Suppressor macrophage (primary cell): ENCODE results near the gene MEN1.

ENCODE experiments used
- DNase-seq, 4 experiments: peaks; one replicate each; pipeline ENCODE4 v3.0.0-alpha.2; 2020 to 2022

MEN1 gene

GRCh38 chr11:64778473-64779298 lies 31.7 kb downstream of the MEN1 start, which contains the start of gene SF1:
SF1 (minus strand) TSS chr11:64778542; CDS start chr11:64778392, 150 bp downstream.
- peak; percentile 99 to 100 (median 100) for DNase-seq

- no peak for DNase-seq
Measured at GRCh38 chr11:64778223-64778472, 32.2 kb downstream of the MEN1 start.

- DNase-seq = peak; percentile 91 to 97 (median 94)
Measured at GRCh38 chr11:64777449-64778222, 32.7 kb downstream of the MEN1 start.

- DNase-seq = no peak
Measured at GRCh38 chr11:64776875-64777274, 33.5 kb downstream of the MEN1 start.

- DNase-seq = no peak
Measured at GRCh38 chr11:64776425-64776824, 33.9 kb downstream of the MEN1 start.

GRCh38 chr11:64774144-64774543 lies 36.2 kb downstream of the MEN1 start:
- no peak for DNase-seq

GRCh38 chr11:64772303-64773018 lies 37.9 kb downstream of the MEN1 start:
- peak; percentile 27 to 74 (median 58) for DNase-seq

- peak; percentile 39 to 57 (median 50) for DNase-seq
Measured at GRCh38 chr11:64771861-64772260, 38.5 kb downstream of the MEN1 start.

- DNase-seq = no peak
Measured at GRCh38 chr11:64770120-64770519, 40.2 kb downstream of the MEN1 start.

GRCh38 chr11:64769283-64769682 lies 41.1 kb downstream of the MEN1 start:
- DNase-seq = no peak

GRCh38 chr11:64768300-64768694 lies 42.1 kb downstream of the MEN1 start:
- no peak for DNase-seq

GRCh38 chr11:64767344-64768299 lies 42.7 kb downstream of the MEN1 start:
- peak; percentile 79 to 91 (median 84) for DNase-seq

GRCh38 chr11:64766881-64767280 lies 43.5 kb downstream of the MEN1 start:
- DNase-seq = no peak

- no peak for DNase-seq
Measured at GRCh38 chr11:64765851-64766665, 44.3 kb downstream of the MEN1 start.

GRCh38 chr11:64765291-64765850 lies 45.0 kb downstream of the MEN1 start:
- no peak for DNase-seq

GRCh38 chr11:64764753-64765152 lies 45.6 kb downstream of the MEN1 start:
- no peak for DNase-seq

- DNase-seq = no peak
Measured at GRCh38 chr11:64764040-64764611, 46.2 kb downstream of the MEN1 start.

- DNase-seq = no peak
Measured at GRCh38 chr11:64763526-64764039, 46.8 kb downstream of the MEN1 start.

- DNase-seq = no peak
Measured at GRCh38 chr11:64762674-64763525, 47.5 kb downstream of the MEN1 start.
